HFF-Myc (cell line): ENCODE measurements around the gene DNAH17.
A peak's percentile ranks its signal among the peaks of the same experiment; 100 is the strongest.

Experiments used
- DNase-seq: peaks from one replicate; pipeline ENCODE4 v3.0.0-alpha.2; 2011; ENCODE audit warnings: low read depth; ENCODE audit errors: extremely low read depth
- H3K4me3 ChIP-seq: replicated peaks from 2 replicates; pipeline ENCODE4 v1.5.1; 2011; ENCODE audit warnings: low read depth, mild to moderate bottlenecking, control low read depth, low read length
- TF ChIP-seq, protein P1 (sequence below): IDR thresholded peaks from 2 replicates; pipeline ENCODE4 v1.5.1; 2012; ENCODE audit warnings: mild to moderate bottlenecking, low read depth, low read length, control low read depth; ENCODE audit errors: missing control alignments

Gene DNAH17

DNA sequence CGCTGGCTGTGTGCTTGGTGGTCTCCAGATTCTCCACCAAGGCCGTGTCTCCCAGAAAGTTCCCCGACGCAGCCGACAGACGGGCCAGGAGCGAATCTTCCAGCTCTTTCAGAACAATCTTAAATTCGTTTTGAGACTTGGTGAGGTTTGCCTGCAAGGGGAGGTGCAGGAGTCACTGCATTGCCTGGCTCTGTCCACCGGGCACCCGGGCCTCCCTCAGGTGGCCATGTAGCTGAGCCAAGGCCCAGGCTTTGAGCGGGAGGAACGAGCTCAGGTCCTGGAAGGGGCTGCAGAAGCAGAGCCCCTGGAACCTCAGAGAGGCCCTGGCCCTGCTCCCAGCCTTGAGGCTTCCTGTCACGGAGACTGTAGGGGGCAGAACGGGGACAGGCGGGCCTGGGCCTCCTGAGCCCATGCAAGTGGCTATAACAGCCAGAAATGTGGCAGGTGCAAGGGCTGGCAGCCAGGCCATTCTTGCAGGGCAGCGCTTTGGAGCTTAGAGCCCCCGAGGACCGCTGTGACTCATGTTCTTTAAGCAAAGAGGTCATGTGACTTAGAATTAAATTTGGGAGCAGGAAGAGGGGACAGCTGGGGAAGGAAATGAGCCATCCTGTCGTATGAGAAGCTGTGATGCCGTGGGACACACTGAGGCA, 126.4 kb downstream of the DNAH17 start:
- TF ChIP-seq, protein P1, sequence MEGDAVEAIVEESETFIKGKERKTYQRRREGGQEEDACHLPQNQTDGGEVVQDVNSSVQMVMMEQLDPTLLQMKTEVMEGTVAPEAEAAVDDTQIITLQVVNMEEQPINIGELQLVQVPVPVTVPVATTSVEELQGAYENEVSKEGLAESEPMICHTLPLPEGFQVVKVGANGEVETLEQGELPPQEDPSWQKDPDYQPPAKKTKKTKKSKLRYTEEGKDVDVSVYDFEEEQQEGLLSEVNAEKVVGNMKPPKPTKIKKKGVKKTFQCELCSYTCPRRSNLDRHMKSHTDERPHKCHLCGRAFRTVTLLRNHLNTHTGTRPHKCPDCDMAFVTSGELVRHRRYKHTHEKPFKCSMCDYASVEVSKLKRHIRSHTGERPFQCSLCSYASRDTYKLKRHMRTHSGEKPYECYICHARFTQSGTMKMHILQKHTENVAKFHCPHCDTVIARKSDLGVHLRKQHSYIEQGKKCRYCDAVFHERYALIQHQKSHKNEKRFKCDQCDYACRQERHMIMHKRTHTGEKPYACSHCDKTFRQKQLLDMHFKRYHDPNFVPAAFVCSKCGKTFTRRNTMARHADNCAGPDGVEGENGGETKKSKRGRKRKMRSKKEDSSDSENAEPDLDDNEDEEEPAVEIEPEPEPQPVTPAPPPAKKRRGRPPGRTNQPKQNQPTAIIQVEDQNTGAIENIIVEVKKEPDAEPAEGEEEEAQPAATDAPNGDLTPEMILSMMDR = no peak
- H3K4me3 ChIP-seq = no peak overlapping the region
- DNase-seq = no peak

DNA sequence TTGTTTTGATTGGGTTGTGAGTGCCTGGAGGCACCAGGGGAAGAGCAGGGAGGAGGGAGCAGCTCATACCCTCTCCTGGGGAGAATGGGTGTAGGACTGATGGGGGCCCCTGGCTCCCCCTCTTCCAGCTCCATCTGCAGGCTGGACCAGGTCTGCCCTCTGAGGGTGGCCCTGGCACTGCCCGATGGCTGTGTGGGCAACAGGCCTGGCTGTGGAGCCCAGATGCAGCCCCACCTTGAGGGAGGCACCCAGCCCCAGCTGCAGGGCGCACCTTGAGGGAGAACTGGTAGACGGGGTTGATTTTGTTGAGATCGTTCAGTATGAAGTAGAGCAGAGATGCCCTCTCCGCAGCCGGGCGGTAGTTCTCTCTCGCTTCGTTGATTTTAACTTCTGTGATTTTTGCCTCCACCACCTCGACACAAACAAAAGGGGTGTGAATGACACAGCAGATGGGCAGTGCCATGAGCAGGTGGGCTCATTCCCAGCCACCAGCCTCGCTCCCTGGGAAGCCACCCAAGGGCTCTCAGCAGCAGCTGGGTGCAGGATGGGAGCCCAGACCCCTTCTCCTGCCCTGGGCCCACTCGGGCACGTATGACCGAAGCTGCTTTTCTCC, 127.1 kb downstream of the DNAH17 start:
- DNase-seq = no peak
- TF ChIP-seq, protein P1 = no peak

DNA sequence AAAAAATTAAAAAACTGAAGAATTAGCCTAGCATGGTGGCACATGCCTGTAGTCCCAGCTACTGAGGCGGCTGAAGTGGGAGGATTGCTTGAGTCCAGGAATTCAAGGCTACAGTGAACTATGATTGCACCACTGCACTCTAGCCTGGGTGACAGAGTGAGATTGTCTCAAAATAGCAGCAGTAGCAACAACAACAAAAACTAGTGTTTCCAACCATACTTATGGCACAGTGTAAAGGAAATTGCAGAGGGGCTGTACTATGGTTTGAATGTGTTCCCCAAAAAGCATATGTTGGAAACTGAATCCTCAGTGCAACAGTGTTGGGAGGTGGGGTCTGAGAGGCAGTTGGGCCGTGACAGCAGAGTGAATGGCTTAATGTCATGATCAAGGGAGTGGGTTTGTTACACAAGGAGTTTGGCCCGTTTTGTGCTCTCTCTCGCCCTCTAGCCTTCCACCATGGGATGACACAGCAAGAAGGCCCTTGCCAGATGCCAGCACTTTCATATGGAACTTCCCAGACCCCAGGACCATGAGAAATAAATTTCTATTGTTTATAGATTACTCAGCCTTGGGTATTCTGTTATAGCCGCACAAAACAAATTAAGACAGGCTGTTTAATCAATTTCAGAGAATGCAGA, 128.7 kb downstream of the DNAH17 start:
- no peak for DNase-seq
- no peak overlapping the region for H3K4me3 ChIP-seq
- TF ChIP-seq, protein P1 = peak; percentile 31

More for the DNA sequence above, 127.1 kb downstream of the DNAH17 start:
- no peak overlapping the region for H3K4me3 ChIP-seq

DNA sequence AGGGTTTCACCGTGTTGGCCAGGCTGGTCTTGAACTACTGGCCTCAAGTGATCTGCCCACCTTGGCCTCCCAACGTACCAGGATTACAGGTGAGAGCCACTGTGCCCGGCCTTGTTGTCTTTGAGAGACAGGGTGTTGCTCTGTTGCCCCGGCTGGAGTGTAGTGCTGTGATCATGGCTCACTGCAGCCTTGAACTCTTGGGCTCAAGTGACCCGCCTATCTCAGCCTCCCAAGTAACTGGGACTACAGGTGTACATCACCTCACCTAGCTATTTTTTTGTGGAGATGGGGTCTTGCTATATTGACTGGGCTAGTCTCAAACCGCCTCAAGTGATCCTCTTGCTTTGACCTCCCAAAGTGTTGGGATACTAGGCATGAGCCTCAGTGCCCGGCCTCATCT, 130.4 kb downstream of the DNAH17 start:
- TF ChIP-seq, protein P1 = no peak
- no peak overlapping the region for H3K4me3 ChIP-seq
- no peak for DNase-seq

DNA sequence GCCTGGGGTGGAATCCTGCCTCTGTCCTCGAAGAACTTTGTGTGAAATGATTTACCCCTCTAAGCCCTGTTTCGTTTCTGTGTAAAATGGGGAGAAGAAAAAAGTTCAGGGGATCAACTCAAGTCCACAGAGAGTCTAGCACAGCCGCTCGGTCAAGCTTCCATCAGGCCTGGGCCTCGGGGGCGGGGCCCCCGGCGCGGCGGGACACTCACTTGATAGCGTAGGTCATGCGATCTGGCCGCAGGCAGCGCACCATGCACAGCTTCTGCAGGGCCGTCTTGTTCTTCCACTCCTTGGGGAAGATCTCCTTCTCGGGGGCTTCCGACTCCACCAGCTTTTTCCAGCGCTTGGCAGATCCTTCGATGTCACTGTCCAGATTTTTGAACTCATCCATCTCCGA, 132.8 kb downstream of the DNAH17 start:
- no peak for DNase-seq
- TF ChIP-seq, protein P1 = no peak
- H3K4me3 ChIP-seq = no peak overlapping the region

DNA sequence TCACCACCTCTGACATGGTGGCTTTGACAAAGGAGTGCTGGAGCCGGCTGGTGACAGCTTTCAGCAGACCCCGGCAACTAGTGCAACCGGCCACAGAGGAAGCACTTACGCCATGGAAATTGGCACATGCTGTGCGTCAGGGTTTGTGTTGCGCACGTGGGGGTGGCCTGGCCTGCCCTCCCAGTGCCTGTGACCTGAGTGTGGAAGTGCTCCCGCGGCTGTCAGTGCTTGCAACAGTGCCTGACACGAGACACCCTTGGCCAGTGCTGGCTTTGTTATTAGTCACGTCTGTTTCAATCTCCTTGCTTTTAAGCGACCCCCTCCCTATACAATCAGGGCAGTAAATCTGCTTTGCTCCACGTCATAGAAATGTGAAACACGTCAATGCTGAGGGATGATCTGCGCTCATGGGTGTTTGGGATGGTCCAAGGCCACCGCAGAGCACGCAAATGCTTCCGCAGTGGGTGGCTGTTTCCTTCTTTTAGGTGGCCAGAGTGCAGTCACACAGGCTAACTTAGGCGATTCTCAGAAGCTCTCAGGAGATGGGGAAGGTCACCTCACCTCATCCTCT, 134.5 kb downstream of the DNAH17 start:
- no peak overlapping the region for H3K4me3 ChIP-seq
- DNase-seq = no peak
- TF ChIP-seq, protein P1 = no peak
